ENCODE measurements around the gene GNB4. TPM values are rescaled to one million over a fixed set of nuclear protein-coding genes. Genes with fewer than 3 reads are reported as not detected.

GNB4 gene
- total RNA-seq, 1 donor from 2014 or later, result 18.7 TPM

GRCh38 chr3:179452176-179452564 is 900 bp upstream of the GNB4 start:
- no peak for TF ChIP-seq CTCF (IDR thresholded peaks at IDR 0.05; ENCODE audit: unreplicated experiment)
- Mint-ChIP-seq H3K36me3 (no peaks in the 10 kb centered on the region), H3K27ac (peak overlapping the region; percentile 97), H3K9me3 (no peaks in the 10 kb centered on the region), H3K4me1 (peaks cover 54% of the 10 kb centered on the region), H3K27me3 (ENCODE audit: low read depth) (peaks cover 3% of the 10 kb centered on the region), H3K4me3 (peak overlapping the region; percentile 85)
- DNase-seq (ENCODE audit: low spot score in 2 of 2, unreplicated experiment in 2 of 2), result no peak

GRCh38 chr3:179450901-179451264 is 387 bp downstream of the GNB4 start:
- no peak for DNase-seq (ENCODE audit: low spot score in 2 of 2, unreplicated experiment in 2 of 2)
- no peak for TF ChIP-seq CTCF (IDR thresholded peaks at IDR 0.05; ENCODE audit: unreplicated experiment)
- Mint-ChIP-seq H3K9me3 (no peaks in the 10 kb centered on the region), H3K36me3 (no peaks in the 10 kb centered on the region), H3K27me3 (ENCODE audit: low read depth) (peaks cover 2% of the 10 kb centered on the region), H3K27ac (peak overlapping the region; percentile 92), H3K4me1 (peaks cover 54% of the 10 kb centered on the region), H3K4me3 (peak overlapping the region; percentile 86)

- H3K36me3 Mint-ChIP-seq, result no peaks in the 10 kb centered on the region
- H3K27ac Mint-ChIP-seq, result peak overlapping the region; percentile 92
- H3K4me3 Mint-ChIP-seq, result peak overlapping the region; percentile 86
- H3K27me3 Mint-ChIP-seq (ENCODE audit: low read depth), result peaks cover 2% of the 10 kb centered on the region
- no peak for DNase-seq (ENCODE audit: low spot score in 2 of 2, unreplicated experiment in 2 of 2)
- no peaks in the 10 kb centered on the region for H3K9me3 Mint-ChIP-seq
- no peak for TF ChIP-seq CTCF (IDR thresholded peaks at IDR 0.05; ENCODE audit: unreplicated experiment)
- peaks cover 54% of the 10 kb centered on the region for H3K4me1 Mint-ChIP-seq
Measured at GRCh38 chr3:179450261-179450701, 989 bp downstream of the GNB4 start.

GRCh38 chr3:179449636-179450035 is 1.6 kb downstream of the GNB4 start:
- H3K27ac Mint-ChIP-seq, result no peak overlapping the region

GRCh38 chr3:179447251-179447650 is 4.0 kb downstream of the GNB4 start:
- no peak for TF ChIP-seq CTCF (IDR thresholded peaks at IDR 0.05; ENCODE audit: unreplicated experiment)
- H3K4me3 Mint-ChIP-seq, result no peak overlapping the region
- DNase-seq (ENCODE audit: low spot score in 2 of 2, unreplicated experiment in 2 of 2), result no peak
- peaks cover 30% of the 10 kb centered on the region for H3K4me1 Mint-ChIP-seq
- H3K9me3 Mint-ChIP-seq, result no peaks in the 10 kb centered on the region
- no peak overlapping the region for H3K27ac Mint-ChIP-seq
- H3K27me3 Mint-ChIP-seq (ENCODE audit: low read depth), result peaks cover 2% of the 10 kb centered on the region
- no peaks in the 10 kb centered on the region for H3K36me3 Mint-ChIP-seq

More at GRCh38 chr3:179449636-179450035, 1.6 kb downstream of the GNB4 start:
- no peak for TF ChIP-seq CTCF (IDR thresholded peaks at IDR 0.05; ENCODE audit: unreplicated experiment)
- no peak for DNase-seq (ENCODE audit: low spot score in 2 of 2, unreplicated experiment in 2 of 2)
- H3K9me3 Mint-ChIP-seq, result no peaks in the 10 kb centered on the region
- H3K36me3 Mint-ChIP-seq, result no peaks in the 10 kb centered on the region
- H3K4me1 Mint-ChIP-seq, result peaks cover 50% of the 10 kb centered on the region
- H3K4me3 Mint-ChIP-seq, result peak overlapping the region; percentile 86
- peaks cover 2% of the 10 kb centered on the region for H3K27me3 Mint-ChIP-seq (ENCODE audit: low read depth)

- no peaks in the 10 kb centered on the region for H3K9me3 Mint-ChIP-seq
- H3K4me3 Mint-ChIP-seq, result no peak overlapping the region
- peaks cover 26% of the 10 kb centered on the region for H3K4me1 Mint-ChIP-seq
- no peak overlapping the region for H3K27ac Mint-ChIP-seq
- no peaks in the 10 kb centered on the region for H3K36me3 Mint-ChIP-seq
- peaks cover 2% of the 10 kb centered on the region for H3K27me3 Mint-ChIP-seq (ENCODE audit: low read depth)
- no peak for DNase-seq (ENCODE audit: low spot score in 2 of 2, unreplicated experiment in 2 of 2)
- no peak for TF ChIP-seq CTCF (IDR thresholded peaks at IDR 0.05; ENCODE audit: unreplicated experiment)
Measured at GRCh38 chr3:179446501-179446900, 4.8 kb downstream of the GNB4 start.
